ENCODE results near the gene TNIP2.
"Not testable (repeated sequence)": the region's sequence is repeated elsewhere in the genome, so short reads cannot be mapped to it uniquely, and the experiment has no call there.

Gene TNIP2

GRCh38 chr4:2743518-2744445, 12.4 kb downstream of the TNIP2 start:
- DNase-seq (ENCODE audit: low read depth in 2 of 2), result no peak

GRCh38 chr4:2742823-2743517, 13.2 kb downstream of the TNIP2 start:
- no peak for DNase-seq (ENCODE audit: low read depth in 2 of 2)

GRCh38 chr4:2742081-2742822, 13.9 kb downstream of the TNIP2 start:
- no peak for DNase-seq (ENCODE audit: low read depth in 2 of 2)

- no peak for DNase-seq (ENCODE audit: low read depth in 2 of 2)
Measured at GRCh38 chr4:2741626-2742025, 14.5 kb downstream of the TNIP2 start.

GRCh38 chr4:2738296-2738695, 17.8 kb downstream of the TNIP2 start:
- not testable (repeated sequence) for DNase-seq (ENCODE audit: low read depth in 2 of 2)

- DNase-seq (ENCODE audit: low read depth in 2 of 2), result no peak
Measured at GRCh38 chr4:2735869-2736268, 20.3 kb downstream of the TNIP2 start.

GRCh38 chr4:2734612-2735011, 21.5 kb downstream of the TNIP2 start:
- DNase-seq (ENCODE audit: low read depth in 2 of 2), result no peak

GRCh38 chr4:2733844-2734574, 22.1 kb downstream of the TNIP2 start:
- DNase-seq (ENCODE audit: low read depth in 2 of 2), result no peak

- DNase-seq (ENCODE audit: low read depth in 2 of 2), result no peak
Measured at GRCh38 chr4:2733001-2733843, 22.9 kb downstream of the TNIP2 start.

GRCh38 chr4:2732526-2732925, 23.6 kb downstream of the TNIP2 start:
- no peak for DNase-seq (ENCODE audit: low read depth in 2 of 2)

- no peak for DNase-seq (ENCODE audit: low read depth in 2 of 2)
Measured at GRCh38 chr4:2731907-2732317, 24.2 kb downstream of the TNIP2 start.

- no peak for DNase-seq (ENCODE audit: low read depth in 2 of 2)
Measured at GRCh38 chr4:2729533-2729875, 26.6 kb downstream of the TNIP2 start.

- no peak for DNase-seq (ENCODE audit: low read depth in 2 of 2)
Measured at GRCh38 chr4:2728806-2729532, 27.2 kb downstream of the TNIP2 start.

GRCh38 chr4:2728221-2728620, 27.9 kb downstream of the TNIP2 start:
- no peak for DNase-seq (ENCODE audit: low read depth in 2 of 2)

- DNase-seq (ENCODE audit: low read depth in 2 of 2), result not testable (repeated sequence)
Measured at GRCh38 chr4:2726881-2727280, 29.3 kb downstream of the TNIP2 start.

GRCh38 chr4:2725380-2725779, 30.8 kb downstream of the TNIP2 start:
- no peak for DNase-seq (ENCODE audit: low read depth in 2 of 2)

- DNase-seq (ENCODE audit: low read depth in 2 of 2), result no peak
Measured at GRCh38 chr4:2723751-2724150, 32.4 kb downstream of the TNIP2 start.

GRCh38 chr4:2722033-2722432, 34.1 kb downstream of the TNIP2 start:
- no peak for DNase-seq (ENCODE audit: low read depth in 2 of 2)

GRCh38 chr4:2721586-2721985, 34.5 kb downstream of the TNIP2 start:
- no peak for DNase-seq (ENCODE audit: low read depth in 2 of 2)

- DNase-seq (ENCODE audit: low read depth in 2 of 2), result no peak
Measured at GRCh38 chr4:2716236-2716635, 39.9 kb downstream of the TNIP2 start.
